Panc1 (cell line): ENCODE data around the gene IL12RB2. TPM values are rescaled to one million over a fixed set of nuclear protein-coding genes. Genes with fewer than 3 reads are reported as not detected.

ENCODE experiments used
- ATAC-seq: fragments of 200-7000 bp; cut with Tn5 transposase; 2 replicates; pipeline ENCODE4 v1.9.1; 2020; ENCODE audit warnings: mild to moderate bottlenecking, moderate library complexity
- BruUV-seq: library from RNA; stranded (reverse); fragments of 400-500 nt; replicated peaks from 2 replicates; lab custom pipeline; 2021; lab: Mats Ljungman, UMichigan
- CTCF ChIA-PET: fragments of 300-600 bp; sonication (Branson Sonifier 250); formaldehyde crosslinking; loops from one replicate; lab custom pipeline; 2022; ENCODE audit warnings: antibody characterized with exemption; lab: Charles Lee
- POLR2A ChIA-PET: fragments of 300-600 bp; sonication (Branson Sonifier 250); formaldehyde crosslinking; loops from one replicate; lab custom pipeline; 2022; ENCODE audit warnings: antibody characterized with exemption; lab: Charles Lee
- DNase-seq: peaks from one replicate; pipeline ENCODE4 v3.0.0-alpha.2; 2010; ENCODE audit warnings: low read depth, low spot score
- H3K27ac ChIP-seq: 2 replicates; pipeline ENCODE4 v1.5.1; 2011; ENCODE audit warnings: mild to moderate bottlenecking, low read length, inconsistent platforms
- H3K27me3 ChIP-seq: fragments of 200-500 bp; sonication (Bioruptor generic); 2 replicates; pipeline ENCODE4 v1.6.0; 2014; ENCODE audit warnings: low read length, inconsistent platforms; ENCODE audit not compliant: control insufficient read depth, insufficient read depth
- H3K36me3 ChIP-seq: fragments of 200-500 bp; sonication (Bioruptor generic); 2 replicates; pipeline ENCODE4 v1.5.1; 2014; ENCODE audit warnings: inconsistent platforms, mild to moderate bottlenecking, low read length, moderate library complexity; ENCODE audit not compliant: control insufficient read depth, insufficient read depth
- H3K4me1 ChIP-seq: 2 replicates; pipeline ENCODE4 v1.5.1; 2011; ENCODE audit warnings: inconsistent platforms, mild to moderate bottlenecking, low read length, moderate library complexity; ENCODE audit not compliant: control insufficient read depth, insufficient read depth
- H3K4me3 ChIP-seq, 2 experiments: 2 replicates each; pipeline ENCODE4 v1.5.1; 2011 to 2012; ENCODE audit warnings: low read depth in 2 of 2, low read length in 2 of 2, mild to moderate bottlenecking in 2 of 2, inconsistent platforms in 1 of 2, moderate library complexity in 1 of 2
- H3K9me3 ChIP-seq: fragments of 200-500 bp; sonication (Bioruptor generic); 2 replicates; pipeline ENCODE4 v1.5.1; 2014; ENCODE audit warnings: low read depth, mild to moderate bottlenecking, inconsistent platforms, low read length, moderate library complexity; ENCODE audit not compliant: control insufficient read depth, insufficient read depth
- CTCF ChIP-seq: fragments of 450-650 bp; IDR thresholded peaks from 2 replicates; pipeline ENCODE4 v1.5.1; 2017; ENCODE audit warnings: mild to moderate bottlenecking
- POLR2AphosphoS5 ChIP-seq: IDR thresholded peaks from 2 replicates; pipeline ENCODE4 v1.6.1; 2012; ENCODE audit warnings: mild to moderate bottlenecking, low read depth, low read length, moderate library complexity
- REST ChIP-seq, 2 experiments: IDR thresholded peaks; 2 replicates each; pipeline ENCODE4 v1.6.1; 2011 to 2012; ENCODE audit warnings: low read depth in 2 of 2, control low read depth in 1 of 2, low read length in 1 of 2, mild to moderate bottlenecking in 1 of 2, moderate library complexity in 1 of 2; ENCODE audit not compliant: insufficient read depth in 1 of 2
- SIN3A ChIP-seq: IDR thresholded peaks from 2 replicates; pipeline ENCODE4 v1.6.1; 2012; ENCODE audit warnings: low read depth, mild to moderate bottlenecking, low read length, moderate library complexity, borderline replicate concordance; ENCODE audit not compliant: insufficient read depth
- TCF7L2 ChIP-seq: IDR thresholded peaks from 2 replicates; pipeline ENCODE4 v1.6.1; 2011; ENCODE audit warnings: mild to moderate bottlenecking, low read depth, low read length, inconsistent platforms
- in situ Hi-C: cut with HindIII; loops from 2 replicates; pipeline ENCODE4 v1.10.0; 2016; ENCODE audit warnings: low sequenced_read_pairs, low pct_unique_long_range_greater_than_20kb
- intact Hi-C: fragments of 100-400 bp; cut with micrococcal nuclease; formaldehyde crosslinking; loops from one replicate; pipeline ENCODE4 v1.10.0; 2022; ENCODE audit not compliant: unreplicated experiment
- total RNA-seq: library from RNA; stranded (reverse); gene quantifications from one replicate; pipeline ENCODE4 v1.2.1, GENCODE V29; 2021; ENCODE audit not compliant: unreplicated experiment

Gene IL12RB2
- total RNA-seq, 1 experiment from 2014 or later, result 0.26 TPM

- ATAC-seq (no peak), DNase-seq (no peak)
- Histone ChIP-seq H3K9me3 (no peaks in the 10 kb centered on the region), H3K4me1 (no peaks in the 10 kb centered on the region), H3K36me3 (no peaks in the 10 kb centered on the region), H3K4me3 (no peak overlapping the region), H3K27ac (no peak overlapping the region), H3K27me3 (peaks cover 2% of the 10 kb centered on the region; the same call in 1 of the 2 replicates)
- BruUV-seq, result no TSS peak
- ChIA-PET CTCF (interaction anchor here (1.3 kb wide), 1 partner anchor 153 kb away, joined by 10 read pairs; no protein-coding TSS in a partner anchor), POLR2A (no interaction called here)
- in situ Hi-C loops, result no loop called here
- no peak for TF ChIP-seq SIN3A
- TF ChIP-seq REST (IDR thresholded peaks at IDR 0.05; ENCODE audit: insufficient read depth in 1 of 2, low read depth in 2 of 2, low read length in 1 of 2), result no peak
- no peak for TF ChIP-seq CTCF
- TF ChIP-seq POLR2AphosphoS5, result no peak
- no peak for TF ChIP-seq TCF7L2
- intact Hi-C loops, result loop anchor here (2.0 kb wide), 1 partner anchor 154 kb away; no protein-coding TSS in a partner anchor
Measured at GRCh38 chr1:67346982-67347381, 39.3 kb downstream of the IL12RB2 start.

- no peak overlapping the region for H3K27ac ChIP-seq
- ChIA-PET CTCF (interaction anchor here (0.7 to 1.3 kb wide), 2 partner anchors 80 to 153 kb away, joined by 3 to 10 read pairs; no protein-coding TSS in a partner anchor), POLR2A (no interaction called here)
- BruUV-seq, result no TSS peak
- TF ChIP-seq SIN3A, result no peak
- TF ChIP-seq CTCF, result peak; percentile 83
- no peak for TF ChIP-seq REST (IDR thresholded peaks at IDR 0.05; ENCODE audit: insufficient read depth in 1 of 2, low read depth in 2 of 2, low read length in 1 of 2)
- intact Hi-C loops, result loop anchor here (2.0 kb wide), 1 partner anchor 153 kb away; no protein-coding TSS in a partner anchor
- H3K36me3 ChIP-seq, result no peaks in the 10 kb centered on the region
- peak; percentile 92 for ATAC-seq
- no peak overlapping the region for H3K4me3 ChIP-seq
- no peaks in the 10 kb centered on the region for H3K9me3 ChIP-seq
- no peaks in the 10 kb centered on the region for H3K4me1 ChIP-seq
- in situ Hi-C loops, result no loop called here
- peak; percentile 33 for DNase-seq
- H3K27me3 ChIP-seq, result peaks cover 2% of the 10 kb centered on the region; the same call in 1 of the 2 replicates
Measured at GRCh38 chr1:67347688-67348472, 40.2 kb downstream of the IL12RB2 start.
